ENCODE data around the gene METTL15. TPM values are rescaled to one million over a fixed set of nuclear protein-coding genes. Genes with fewer than 3 reads are reported as not detected.
"Not testable (repeated sequence)": the region's sequence is repeated elsewhere in the genome, so short reads cannot be mapped to it uniquely, and the experiment has no call there.

Gene METTL15
- total RNA-seq, 1 experiment from 2014 or later = 9.1 TPM

DNA sequence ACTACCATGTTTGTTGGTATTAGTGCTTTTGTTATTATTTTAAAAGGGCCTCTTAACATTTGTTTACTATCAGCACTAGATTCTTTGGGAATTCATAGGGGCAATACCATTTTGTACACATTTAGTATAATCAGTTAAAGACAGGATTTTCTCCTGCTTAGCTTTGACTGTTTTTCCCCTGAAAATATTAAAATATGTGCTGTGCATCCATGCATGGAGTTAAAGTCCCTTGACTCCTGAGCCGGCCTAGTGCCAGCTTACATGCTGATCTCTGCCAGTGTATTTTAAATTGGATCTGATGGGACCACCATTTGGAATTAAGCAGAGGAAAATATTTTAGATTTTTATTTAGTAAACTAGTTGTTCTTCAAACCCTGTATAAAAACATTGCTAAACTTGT is 161.4 kb downstream of the METTL15 start:
- Histone ChIP-seq H3K27me3 (ENCODE audit: insufficient read depth, low read length) (no peaks in the 10 kb centered on the region), H3K79me2 (ENCODE audit: insufficient read depth, low read length) (no peaks in the 10 kb centered on the region), H3T11ph (ENCODE audit: low read length) (no peak overlapping the region), H3K14ac (ENCODE audit: insufficient read depth, low read length) (no peak overlapping the region), H3K23ac (ENCODE audit: insufficient read length, low read depth, low read length) (no peak overlapping the region), H3K4ac (ENCODE audit: low read depth, low read length) (no peak overlapping the region), H2BK12ac (ENCODE audit: insufficient read length, low read depth, low read length) (no peak overlapping the region), H2AFZ (ENCODE audit: low read length) (no peak overlapping the region), H2BK15ac (ENCODE audit: low read depth, low read length) (no peak overlapping the region), H3K4me1 (ENCODE audit: insufficient read depth, low read length) (no peaks in the 10 kb centered on the region), H4K5ac (ENCODE audit: insufficient read length, low read depth, low read length) (no peak overlapping the region), H2BK120ac (ENCODE audit: low read depth, low read length, poor library complexity, severe bottlenecking) (no peak overlapping the region), H3K23me2 (ENCODE audit: insufficient read length, low read depth, low read length, poor library complexity, severe bottlenecking) (no peaks in the 10 kb centered on the region), H3K18ac (ENCODE audit: insufficient read length, low read depth, low read length) (no peak overlapping the region), H3K9me3 (ENCODE audit: control insufficient read depth, low read depth, low read length) (no peaks in the 10 kb centered on the region), H3K79me1 (ENCODE audit: insufficient read depth, low read depth, low read length, poor library complexity, severe bottlenecking) (no peaks in the 10 kb centered on the region), H2BK20ac (ENCODE audit: low read depth, low read length, poor library complexity, severe bottlenecking) (no peak overlapping the region), H3K4me2 (ENCODE audit: insufficient read depth, insufficient read length, low read length) (no peak overlapping the region), H4K20me1 (ENCODE audit: control insufficient read depth, insufficient read depth, insufficient read length) (no peaks in the 10 kb centered on the region), H4K91ac (ENCODE audit: insufficient read length, low read depth, low read length) (no peak overlapping the region), H2BK5ac (ENCODE audit: insufficient read length, low read length) (no peak overlapping the region), H2AK5ac (ENCODE audit: insufficient read length, low read length) (no peak overlapping the region), H3K27ac (ENCODE audit: insufficient read length, low read depth, low read length) (no peak overlapping the region), H3K9ac (ENCODE audit: extremely low read depth, insufficient read length, low read length) (no peak overlapping the region), H3K56ac (ENCODE audit: insufficient read length, low read depth, low read length) (no peak overlapping the region), H4K8ac (replicated peaks; ENCODE audit: insufficient read length, low read depth, low read length) (no peak overlapping the region)
- Mint-ChIP-seq H3K4me1 (no peaks in the 10 kb centered on the region), H3K4me3 (no peak overlapping the region), H3K27ac (no peak overlapping the region), H3K9me3 (peaks cover 4% of the 10 kb centered on the region in 2 experiments; a peak in 2 of 5 replicates), H3K27me3 (ENCODE audit: low read depth) (no peaks in the 10 kb centered on the region), H3K36me3 (ENCODE audit: insufficient read depth in 1 of 3, low read depth in 3 of 3) (peaks cover 8 to 20% (median 18%) of the 10 kb centered on the region in 3 experiments; a peak in 6 of 7 replicates)
- WGBS (ENCODE audit: extremely low coverage, insufficient read length, low lambda C conversion rate) = no CpG with 5 or more reads among the region's 1 CpG
- no peak for DNase-seq
- TF ChIP-seq, protein P1, sequence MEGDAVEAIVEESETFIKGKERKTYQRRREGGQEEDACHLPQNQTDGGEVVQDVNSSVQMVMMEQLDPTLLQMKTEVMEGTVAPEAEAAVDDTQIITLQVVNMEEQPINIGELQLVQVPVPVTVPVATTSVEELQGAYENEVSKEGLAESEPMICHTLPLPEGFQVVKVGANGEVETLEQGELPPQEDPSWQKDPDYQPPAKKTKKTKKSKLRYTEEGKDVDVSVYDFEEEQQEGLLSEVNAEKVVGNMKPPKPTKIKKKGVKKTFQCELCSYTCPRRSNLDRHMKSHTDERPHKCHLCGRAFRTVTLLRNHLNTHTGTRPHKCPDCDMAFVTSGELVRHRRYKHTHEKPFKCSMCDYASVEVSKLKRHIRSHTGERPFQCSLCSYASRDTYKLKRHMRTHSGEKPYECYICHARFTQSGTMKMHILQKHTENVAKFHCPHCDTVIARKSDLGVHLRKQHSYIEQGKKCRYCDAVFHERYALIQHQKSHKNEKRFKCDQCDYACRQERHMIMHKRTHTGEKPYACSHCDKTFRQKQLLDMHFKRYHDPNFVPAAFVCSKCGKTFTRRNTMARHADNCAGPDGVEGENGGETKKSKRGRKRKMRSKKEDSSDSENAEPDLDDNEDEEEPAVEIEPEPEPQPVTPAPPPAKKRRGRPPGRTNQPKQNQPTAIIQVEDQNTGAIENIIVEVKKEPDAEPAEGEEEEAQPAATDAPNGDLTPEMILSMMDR (conservative IDR thresholded peaks at IDR 0.05) = no peak

DNA sequence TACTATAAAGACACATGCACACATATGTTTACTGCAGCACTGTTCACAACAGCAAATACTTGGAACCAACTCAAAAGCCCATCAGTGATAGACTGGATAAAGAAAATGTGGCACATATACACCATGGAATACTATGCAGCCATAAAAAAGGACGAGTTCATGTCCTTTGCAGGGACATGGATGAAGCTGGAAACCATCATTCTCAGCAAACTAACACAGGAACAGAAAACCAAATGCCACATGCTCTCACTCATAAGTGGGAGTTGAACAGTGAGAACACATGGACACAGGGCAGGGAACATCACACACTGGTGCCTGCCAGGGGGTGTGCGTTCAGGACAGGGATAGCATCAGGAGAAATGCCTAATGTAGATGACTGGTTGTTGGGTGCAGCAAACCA is 164.1 kb downstream of the METTL15 start:
- not testable (repeated sequence) for H3K4me2 ChIP-seq (ENCODE audit: insufficient read depth, insufficient read length, low read length); H2BK20ac ChIP-seq (ENCODE audit: low read depth, low read length, poor library complexity, severe bottlenecking); H2AFZ ChIP-seq (ENCODE audit: low read length); H2BK5ac ChIP-seq (ENCODE audit: insufficient read length, low read length); DNase-seq; H3K79me1 ChIP-seq (ENCODE audit: insufficient read depth, low read depth, low read length, poor library complexity, severe bottlenecking); H3K9me3 ChIP-seq (ENCODE audit: control insufficient read depth, low read depth, low read length); H4K5ac ChIP-seq (ENCODE audit: insufficient read length, low read depth, low read length); H3K27me3 ChIP-seq (ENCODE audit: insufficient read depth, low read length); H4K8ac ChIP-seq (replicated peaks; ENCODE audit: insufficient read length, low read depth, low read length); H3K56ac ChIP-seq (ENCODE audit: insufficient read length, low read depth, low read length); H2BK120ac ChIP-seq (ENCODE audit: low read depth, low read length, poor library complexity, severe bottlenecking); H3K14ac ChIP-seq (ENCODE audit: insufficient read depth, low read length); H3K4ac ChIP-seq (ENCODE audit: low read depth, low read length); H3K79me2 ChIP-seq (ENCODE audit: insufficient read depth, low read length); H3K4me3 Mint-ChIP-seq; H3K18ac ChIP-seq (ENCODE audit: insufficient read length, low read depth, low read length); H3K4me1 ChIP-seq (ENCODE audit: insufficient read depth, low read length); H3K4me1 Mint-ChIP-seq; H3T11ph ChIP-seq (ENCODE audit: low read length); H2BK12ac ChIP-seq (ENCODE audit: insufficient read length, low read depth, low read length); H3K27ac ChIP-seq (ENCODE audit: insufficient read length, low read depth, low read length); H3K27me3 Mint-ChIP-seq (ENCODE audit: low read depth); H3K23me2 ChIP-seq (ENCODE audit: insufficient read length, low read depth, low read length, poor library complexity, severe bottlenecking); H2AK5ac ChIP-seq (ENCODE audit: insufficient read length, low read length); H3K9ac ChIP-seq (ENCODE audit: extremely low read depth, insufficient read length, low read length); H3K23ac ChIP-seq (ENCODE audit: insufficient read length, low read depth, low read length); H3K27ac Mint-ChIP-seq; H3K9me3 Mint-ChIP-seq; H2BK15ac ChIP-seq (ENCODE audit: low read depth, low read length); H4K91ac ChIP-seq (ENCODE audit: insufficient read length, low read depth, low read length); H4K20me1 ChIP-seq (ENCODE audit: control insufficient read depth, insufficient read depth, insufficient read length)
- peaks cover 4 to 12% (median 11%) of the 10 kb centered on the region in 3 experiments; a peak in 5 of 7 replicates for H3K36me3 Mint-ChIP-seq (ENCODE audit: insufficient read depth in 1 of 3, low read depth in 3 of 3)
- no CpG with 5 or more reads among the region's 2 CpGs for WGBS (ENCODE audit: extremely low coverage, insufficient read length, low lambda C conversion rate)
